H1 (cell line): Measurements from ENCODE around the gene CSDE1. TPM values are rescaled to one million over a fixed set of nuclear protein-coding genes. Genes with fewer than 3 reads are reported as not detected.

Source experiments
- CTCF ChIA-PET: fragments of 300-600 bp; sonication (Branson Sonifier 250); formaldehyde crosslinking; loops from one replicate; lab custom pipeline; 2021; ENCODE audit not compliant: partially characterized antibody; lab: Charles Lee
- POLR2A ChIA-PET: fragments of 300-600 bp; sonication (Branson Sonifier 250); formaldehyde crosslinking; loops from one replicate; lab custom pipeline; 2021; ENCODE audit warnings: inconsistent platforms; ENCODE audit not compliant: partially characterized antibody; lab: Charles Lee
- DNase-seq, 2 experiments: peaks; one replicate each; pipeline versions ENCODE4 v3.0.0 to v3.0.0-alpha.2; 2010 to 2022; ENCODE audit warnings: low spot score in 2 of 2, low read depth in 1 of 2, mixed read lengths in 1 of 2
- FAIRE-seq: peaks from 2 replicates; lab custom pipeline; 2011; peaks lifted over from hg19 to GRCh38; lab: Jason Lieb, UNC
- H2AFZ ChIP-seq: 2 replicates; pipeline ENCODE4 v1.8.1; 2012; ENCODE audit warnings: low read length, inconsistent platforms
- H2AK5ac ChIP-seq: 2 replicates; pipeline ENCODE4 v1.6.1; 2013; ENCODE audit warnings: low read depth, low read length
- H2BK120ac ChIP-seq: replicated peaks from 2 replicates; pipeline ENCODE3; 2013; ENCODE audit warnings: low read depth, low read length, inconsistent platforms
- H2BK12ac ChIP-seq: 2 replicates; pipeline ENCODE4 v1.6.1; 2013; ENCODE audit warnings: low read depth, low read length
- H2BK15ac ChIP-seq: 2 replicates; pipeline ENCODE4 v1.6.1; 2013; ENCODE audit warnings: low read length
- H2BK20ac ChIP-seq: 2 replicates; pipeline ENCODE4 v1.6.1; 2013; ENCODE audit warnings: low read length
- H2BK5ac ChIP-seq: 2 replicates; pipeline ENCODE4 v1.6.1; 2013; ENCODE audit warnings: low read depth, low read length
- H3K14ac ChIP-seq: 2 replicates; pipeline ENCODE4 v1.6.1; 2013; ENCODE audit warnings: inconsistent platforms; ENCODE audit not compliant: insufficient read length
- H3K18ac ChIP-seq: 2 replicates; pipeline ENCODE4 v1.6.1; 2013; ENCODE audit warnings: low read length; ENCODE audit errors: extremely low read depth
- H3K23ac ChIP-seq: 2 replicates; pipeline ENCODE4 v1.6.1; 2013; ENCODE audit warnings: inconsistent platforms; ENCODE audit not compliant: insufficient read length
- H3K23me2 ChIP-seq: 2 replicates; pipeline ENCODE4 v1.6.1; 2013; ENCODE audit warnings: low read depth, low read length
- H3K27ac ChIP-seq: 2 replicates; pipeline ENCODE4 v1.6.1; 2011; ENCODE audit warnings: low read depth, low read length, inconsistent platforms
- H3K27me3 ChIP-seq, 4 experiments: replicated peaks in 1 of 4; 1 replicate in 1 of 4; 2 replicates in 3 of 4; pipeline versions ENCODE4 v1.6.1 to v1.8.1; 2011 to 2013; ENCODE audit warnings: low read length in 3 of 4, mild to moderate bottlenecking in 3 of 4, inconsistent platforms in 2 of 4, mixed read lengths in 2 of 4, moderate library complexity in 1 of 4; ENCODE audit not compliant: control insufficient read depth in 3 of 4, insufficient read depth in 3 of 4; ENCODE audit errors: extremely low read depth in 1 of 4
- H3K36me3 ChIP-seq, 4 experiments: 2 replicates each; pipeline versions ENCODE4 v1.6.1 to v1.8.1; 2011 to 2013; ENCODE audit warnings: mild to moderate bottlenecking in 4 of 4, low read length in 3 of 4, moderate library complexity in 2 of 4, control low read depth in 1 of 4, inconsistent platforms in 1 of 4; ENCODE audit not compliant: insufficient read depth in 4 of 4, control insufficient read depth in 2 of 4
- H3K4ac ChIP-seq: replicated peaks from 2 replicates; pipeline ENCODE3; 2013; ENCODE audit warnings: low read length, low read depth, mixed read lengths, inconsistent platforms; ENCODE audit not compliant: insufficient read length
- H3K4me1 ChIP-seq, 4 experiments: replicated peaks in 1 of 4; 1 replicate in 1 of 4; 2 replicates in 3 of 4; pipeline versions ENCODE4 v1.6.1 to v1.8.1; 2011 to 2013; ENCODE audit warnings: low read length in 3 of 4, inconsistent platforms in 2 of 4, mixed read lengths in 1 of 4; ENCODE audit not compliant: insufficient read depth in 4 of 4, control insufficient read depth in 3 of 4
- H3K4me2 ChIP-seq, 2 experiments: 2 replicates each; pipeline versions ENCODE4 v1.6.1 to v1.8.1; 2011 to 2013; ENCODE audit warnings: low read depth in 2 of 2, low read length in 2 of 2, control low read depth in 1 of 2, inconsistent platforms in 1 of 2, mild to moderate bottlenecking in 1 of 2; ENCODE audit not compliant: insufficient read depth in 1 of 2
- H3K4me3 ChIP-seq, 4 experiments: fragments of 200-600, 300-600 bp in 1 of 4; sonication (generic), shearing (Covaris generic), sonication (Bioruptor Twin) in 1 of 4; 2 replicates each; pipeline versions ENCODE4 v1.5.1 to v1.8.1; 2011 to 2016; ENCODE audit warnings: low read length in 4 of 4, low read depth in 3 of 4, control low read depth in 2 of 4, inconsistent platforms in 2 of 4, mild to moderate bottlenecking in 2 of 4, mixed read lengths in 1 of 4, moderate library complexity in 1 of 4; ENCODE audit not compliant: insufficient read depth in 2 of 4; ENCODE audit errors: extremely low read depth in 1 of 4
- H3K56ac ChIP-seq: replicated peaks from 2 replicates; pipeline ENCODE3; 2013; ENCODE audit warnings: low read depth, mild to moderate bottlenecking, mixed read lengths, low read length, inconsistent platforms; ENCODE audit not compliant: insufficient read length
- H3K79me1 ChIP-seq: 2 replicates; pipeline ENCODE4 v1.6.1; 2013; ENCODE audit warnings: low read depth, low read length, control low read depth
- H3K79me2 ChIP-seq, 2 experiments: 2 replicates each; pipeline versions ENCODE4 v1.6.1 to v1.8.1; 2012 to 2013; ENCODE audit warnings: low read length in 2 of 2, mild to moderate bottlenecking in 2 of 2, inconsistent platforms in 1 of 2; ENCODE audit not compliant: insufficient read depth in 2 of 2, control insufficient read depth in 1 of 2
- H3K9ac ChIP-seq, 4 experiments: replicated peaks in 1 of 4; 1 replicate in 1 of 4; 2 replicates in 3 of 4; pipeline versions ENCODE4 v1.6.1 to v1.8.1; 2011 to 2013; ENCODE audit warnings: low read depth in 3 of 4, low read length in 3 of 4, control low read depth in 2 of 4, mild to moderate bottlenecking in 2 of 4, moderate library complexity in 2 of 4, inconsistent platforms in 1 of 4; ENCODE audit errors: extremely low read depth in 1 of 4
- H3K9me3 ChIP-seq, 2 experiments: 2 replicates each; pipeline versions ENCODE4 v1.6.1 to v1.8.1; 2012 to 2013; ENCODE audit warnings: mild to moderate bottlenecking in 2 of 2, moderate library complexity in 2 of 2, control low read depth in 1 of 2, inconsistent platforms in 1 of 2, low read depth in 1 of 2, low read length in 1 of 2, mixed read lengths in 1 of 2; ENCODE audit not compliant: insufficient read depth in 2 of 2
- H4K20me1 ChIP-seq, 2 experiments: replicated peaks in 1 of 2; 2 replicates each; pipeline versions ENCODE3 to v1.8.1; 2011 to 2013; ENCODE audit warnings: inconsistent platforms in 2 of 2, low read length in 2 of 2, mild to moderate bottlenecking in 1 of 2; ENCODE audit not compliant: insufficient read depth in 2 of 2, control insufficient read depth in 1 of 2
- H4K5ac ChIP-seq: 2 replicates; pipeline ENCODE4 v1.6.1; 2013; ENCODE audit warnings: low read length, low read depth, mixed read lengths, inconsistent platforms; ENCODE audit not compliant: insufficient read length
- H4K8ac ChIP-seq: 2 replicates; pipeline ENCODE4 v1.8.0; 2013; ENCODE audit warnings: mild to moderate bottlenecking, moderate library complexity, low read length, inconsistent platforms; ENCODE audit not compliant: insufficient read depth; ENCODE audit errors: extremely low read depth
- H4K91ac ChIP-seq: replicated peaks from 2 replicates; pipeline ENCODE3; 2013; ENCODE audit warnings: low read length, mixed read lengths, inconsistent platforms; ENCODE audit not compliant: insufficient read length
- ASH2L ChIP-seq: fragments of 200-600, 300-600 bp; sonication (generic); IDR thresholded peaks from one replicate; pipeline ENCODE4 v1.7.1; 2017; ENCODE audit warnings: low read length
- BCL11A ChIP-seq, 2 experiments: IDR thresholded peaks; one replicate each; pipeline ENCODE4 v1.6.1; 2011; ENCODE audit warnings: low read depth in 2 of 2, low read length in 2 of 2, mild to moderate bottlenecking in 2 of 2
- BRCA1 ChIP-seq: IDR thresholded peaks from 2 replicates; pipeline ENCODE4 v1.6.1; 2012; ENCODE audit warnings: low read depth, low read length, improper control_type of control experiment
- CEBPB ChIP-seq: IDR thresholded peaks from 2 replicates; pipeline ENCODE4 v1.6.1; 2012; ENCODE audit warnings: low read depth, low read length
- GABPA ChIP-seq: IDR thresholded peaks from 2 replicates; pipeline ENCODE4 v1.6.1; 2011; ENCODE audit warnings: mild to moderate bottlenecking, low read length, moderate library complexity, borderline replicate concordance; ENCODE audit not compliant: insufficient read depth
- GTF2F1 ChIP-seq: IDR thresholded peaks from 2 replicates; pipeline ENCODE4 v1.6.1; 2012; ENCODE audit warnings: low read depth, low read length, improper control_type of control experiment, borderline replicate concordance
- ZNF274 ChIP-seq: IDR thresholded peaks from 2 replicates; pipeline ENCODE4 v1.7.0; 2012; ENCODE audit warnings: low read length, borderline replicate concordance; ENCODE audit errors: extremely low read depth
- WGBS, 2 experiments: shearing (Covaris generic) in 1 of 2; methylation state at CpG; one replicate each; pipeline versions ENCODE4 v1.1.6 to v1.1.7; 2013 to 2015; ENCODE audit warnings: low lambda C conversion rate in 2 of 2, mixed read lengths in 2 of 2, inconsistent platforms in 1 of 2, low coverage in 1 of 2, missing lambda C conversion rate in 1 of 2; ENCODE audit not compliant: insufficient replicate concordance in 2 of 2, insufficient coverage in 1 of 2, insufficient read length in 1 of 2; ENCODE audit errors: extremely low coverage in 1 of 2, missing lambda C conversion rate in 1 of 2; 5-methylcytosine and 5-hydroxymethylcytosine counted together
- polyA plus RNA-seq, 7 experiments: library from polyadenylated mRNA; depleted of rRNA in 3 of 7; stranded (reverse) in 5 of 7; unstranded in 2 of 7; fragments of >200 nt in 5 of 7; fragments of 200-250 nt in 2 of 7; gene quantifications; 1 replicate in 5 of 7; 2 replicates in 1 of 7; 4 replicates in 1 of 7; pipeline versions ENCODE4 v1.2.1 to v1.2.3, GENCODE V29; 2011 to 2013; ENCODE audit warnings: missing spikeins in 2 of 7, mixed read lengths in 2 of 7
- total RNA-seq: library from RNA; stranded (reverse); fragmentation: NEBNext Ultra II Directional; extraction: Animal tissue kit (Norgen Biotek cat#: 25700); gene quantifications from 2 replicates; pipeline ENCODE4 v1.2.1, GENCODE V29; 2021
- TF ChIP-seq, protein P1 (sequence below), 3 experiments: IDR thresholded peaks; 1 replicate in 2 of 3; 2 replicates in 1 of 3; pipeline versions ENCODE4 v1.5.1 to v1.6.1; 2011; ENCODE audit warnings: low read length in 3 of 3, mild to moderate bottlenecking in 3 of 3, inconsistent platforms in 2 of 3, low read depth in 1 of 3, moderate library complexity in 1 of 3; ENCODE audit not compliant: insufficient read depth in 1 of 3; ENCODE audit errors: control extremely low read depth in 1 of 3

The CSDE1 gene
- total and polyA plus RNA-seq, 2 of the 8 experiments (the other 6 are each of a cell fraction or from before 2014, with no cell fraction given), result 149 to 635 TPM

GRCh38 chr1:114756949-114757454, 782 bp downstream of the CSDE1 start:
- peak overlapping the region; percentile 15 for H3K4ac ChIP-seq
- FAIRE-seq, result peak; percentile 13
- H2BK5ac ChIP-seq, result peak overlapping the region; percentile 95
- ChIA-PET CTCF (interaction anchor here (0.6 kb wide), 1 partner anchor 15 kb away, joined by 3 read pairs; no protein-coding TSS in a partner anchor), POLR2A (interaction anchor here (0.6 to 6.0 kb wide), 22 partner anchors 8 to 608 kb away, joined by 3 to 68 read pairs (median 5); partner anchors contain the start of genes NRAS and SIKE1)
- no peaks in the 10 kb centered on the region for H3K27me3 ChIP-seq
- peak overlapping the region; percentile 36 for H3K56ac ChIP-seq
- H3K4me3 ChIP-seq, result peak overlapping the region; percentile 87 to 100 (median 98)
- H3K27ac ChIP-seq, result peak overlapping the region; percentile 100
- no peaks in the 10 kb centered on the region; the same call in 1 of the 2 replicates for H3K79me1 ChIP-seq
- no peaks in the 10 kb centered on the region for H3K9me3 ChIP-seq
- H4K20me1 ChIP-seq, result peaks cover 21 to 24% of the 10 kb centered on the region in 2 experiments
- peaks cover 0 to 16% (median 3%) of the 10 kb centered on the region in 4 experiments; a peak in 2 of 7 replicates for H3K4me1 ChIP-seq
- no peak overlapping the region for H2AFZ ChIP-seq
- no peaks in the 10 kb centered on the region for H3K23me2 ChIP-seq
- peak overlapping the region; percentile 99 to 100 (median 100) for H3K9ac ChIP-seq
- 0% methylated on average over 17 of the region's 17 CpGs; no CpG with 5 or more reads in 1 of the 2 experiments for WGBS, 2 experiments
- no peak overlapping the region for H2BK120ac ChIP-seq
- no peak overlapping the region for H2BK20ac ChIP-seq
- H3K79me2 ChIP-seq, result peaks cover 50 to 52% of the 10 kb centered on the region in 2 experiments
- H3K23ac ChIP-seq, result no peak overlapping the region
- peak overlapping the region; percentile 89 for H3K18ac ChIP-seq
- H3K14ac ChIP-seq, result no peak overlapping the region
- no peak overlapping the region for H2BK15ac ChIP-seq
- H3K36me3 ChIP-seq, result peaks cover 0 to 12% (median 2%) of the 10 kb centered on the region in 4 experiments; a peak in 2 of 8 replicates
- no peak overlapping the region; the same call in 1 of the 2 replicates for H2AK5ac ChIP-seq
- H4K8ac ChIP-seq, result peak overlapping the region; percentile 93; the same call in 1 of the 2 replicates
- no peak overlapping the region; the same call in 1 of the 2 replicates for H2BK12ac ChIP-seq
- H4K91ac ChIP-seq, result peak overlapping the region; percentile 20
- no peak for DNase-seq
- peak overlapping the region; percentile 62 to 75 for H3K4me2 ChIP-seq
- H4K5ac ChIP-seq, result peak overlapping the region; percentile 74
- no peak for TF ChIP-seq BCL11A (IDR thresholded peaks at IDR 0.05; ENCODE audit: low read depth in 2 of 2, low read length in 2 of 2)
- TF ChIP-seq BRCA1, result no peak
- no peak for TF ChIP-seq GABPA
- TF ChIP-seq GTF2F1, result no peak
- TF ChIP-seq CEBPB, result peak; percentile 83
- TF ChIP-seq ZNF274, result no peak
- no peak for TF ChIP-seq ASH2L
- TF ChIP-seq, protein P1, sequence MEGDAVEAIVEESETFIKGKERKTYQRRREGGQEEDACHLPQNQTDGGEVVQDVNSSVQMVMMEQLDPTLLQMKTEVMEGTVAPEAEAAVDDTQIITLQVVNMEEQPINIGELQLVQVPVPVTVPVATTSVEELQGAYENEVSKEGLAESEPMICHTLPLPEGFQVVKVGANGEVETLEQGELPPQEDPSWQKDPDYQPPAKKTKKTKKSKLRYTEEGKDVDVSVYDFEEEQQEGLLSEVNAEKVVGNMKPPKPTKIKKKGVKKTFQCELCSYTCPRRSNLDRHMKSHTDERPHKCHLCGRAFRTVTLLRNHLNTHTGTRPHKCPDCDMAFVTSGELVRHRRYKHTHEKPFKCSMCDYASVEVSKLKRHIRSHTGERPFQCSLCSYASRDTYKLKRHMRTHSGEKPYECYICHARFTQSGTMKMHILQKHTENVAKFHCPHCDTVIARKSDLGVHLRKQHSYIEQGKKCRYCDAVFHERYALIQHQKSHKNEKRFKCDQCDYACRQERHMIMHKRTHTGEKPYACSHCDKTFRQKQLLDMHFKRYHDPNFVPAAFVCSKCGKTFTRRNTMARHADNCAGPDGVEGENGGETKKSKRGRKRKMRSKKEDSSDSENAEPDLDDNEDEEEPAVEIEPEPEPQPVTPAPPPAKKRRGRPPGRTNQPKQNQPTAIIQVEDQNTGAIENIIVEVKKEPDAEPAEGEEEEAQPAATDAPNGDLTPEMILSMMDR (IDR thresholded peaks at IDR 0.05; ENCODE audit: control extremely low read depth in 1 of 3, insufficient read depth in 1 of 3, low read depth in 1 of 3, low read length in 3 of 3), result no peak
